H9 (cell line): Measurements from ENCODE around the gene GALNT2. TPM values are rescaled to one million over a fixed set of nuclear protein-coding genes. Genes with fewer than 3 reads are reported as not detected.

ENCODE experiments used
- DNase-seq: peaks from one replicate; pipeline ENCODE4 v3.0.0-alpha.2; 2017
- H2AFZ ChIP-seq: one replicate; pipeline ENCODE4 v1.6.1; 2013; ENCODE audit warnings: mild to moderate bottlenecking, low read length, control low read depth, moderate library complexity
- H2AK5ac ChIP-seq: 2 replicates; pipeline ENCODE4 v1.6.1; 2013; ENCODE audit warnings: low read length, control low read depth, mixed read lengths; ENCODE audit not compliant: insufficient read length
- H2BK120ac ChIP-seq: one replicate; pipeline ENCODE4 v1.6.1; 2013; ENCODE audit warnings: low read depth, mild to moderate bottlenecking, low read length, control low read depth, inconsistent platforms; ENCODE audit not compliant: poor library complexity, severe bottlenecking
- H2BK12ac ChIP-seq: 2 replicates; pipeline ENCODE4 v1.6.1; 2013; ENCODE audit warnings: low read length, control low read depth, mixed read lengths, low read depth; ENCODE audit not compliant: insufficient read length
- H2BK15ac ChIP-seq: 2 replicates; pipeline ENCODE4 v1.6.1; 2013; ENCODE audit warnings: low read depth, low read length, control low read depth
- H2BK20ac ChIP-seq: one replicate; pipeline ENCODE4 v1.6.1; 2013; ENCODE audit warnings: low read depth, mild to moderate bottlenecking, low read length, control low read depth, inconsistent platforms; ENCODE audit not compliant: poor library complexity, severe bottlenecking
- H2BK5ac ChIP-seq: 2 replicates; pipeline ENCODE4 v1.6.1; 2013; ENCODE audit warnings: low read length, control low read depth, mixed read lengths; ENCODE audit not compliant: insufficient read length
- H3K14ac ChIP-seq: 2 replicates; pipeline ENCODE4 v1.6.1; 2013; ENCODE audit warnings: low read length, control low read depth; ENCODE audit not compliant: insufficient read depth
- H3K18ac ChIP-seq: 2 replicates; pipeline ENCODE4 v1.6.1; 2013; ENCODE audit warnings: low read depth, mild to moderate bottlenecking, mixed read lengths, low read length, control low read depth; ENCODE audit not compliant: insufficient read length
- H3K23ac ChIP-seq: 2 replicates; pipeline ENCODE4 v1.6.1; 2013; ENCODE audit warnings: low read length, control low read depth, mixed read lengths, low read depth; ENCODE audit not compliant: insufficient read length
- H3K23me2 ChIP-seq: 2 replicates; pipeline ENCODE4 v1.6.1; 2013; ENCODE audit warnings: low read depth, mild to moderate bottlenecking, mixed read lengths, low read length, control low read depth; ENCODE audit not compliant: insufficient read length, poor library complexity, severe bottlenecking
- H3K27ac ChIP-seq: 2 replicates; pipeline ENCODE4 v1.5.1; 2013; ENCODE audit warnings: low read length, control low read depth, mixed read lengths, low read depth; ENCODE audit not compliant: insufficient read length
- H3K27me3 ChIP-seq: 2 replicates; pipeline ENCODE4 v1.6.1; 2013; ENCODE audit warnings: low read length, control low read depth, inconsistent platforms; ENCODE audit not compliant: insufficient read depth
- H3K4ac ChIP-seq: 2 replicates; pipeline ENCODE4 v1.6.1; 2013; ENCODE audit warnings: low read depth, mild to moderate bottlenecking, control low read depth, inconsistent platforms, low read length, moderate library complexity
- H3K4me1 ChIP-seq: 2 replicates; pipeline ENCODE4 v1.6.1; 2013; ENCODE audit warnings: low read length, control low read depth, inconsistent platforms; ENCODE audit not compliant: insufficient read depth
- H3K4me2 ChIP-seq: 2 replicates; pipeline ENCODE4 v1.6.1; 2013; ENCODE audit warnings: low read length, control low read depth, mixed read lengths; ENCODE audit not compliant: insufficient read length, insufficient read depth
- H3K56ac ChIP-seq: 2 replicates; pipeline ENCODE4 v1.6.1; 2013; ENCODE audit warnings: low read depth, mild to moderate bottlenecking, mixed read lengths, low read length, control low read depth; ENCODE audit not compliant: insufficient read length
- H3K79me1 ChIP-seq: 2 replicates; pipeline ENCODE4 v1.6.1; 2013; ENCODE audit warnings: low read depth, mild to moderate bottlenecking, moderate library complexity, low read length, control low read depth, inconsistent platforms; ENCODE audit not compliant: insufficient read depth, poor library complexity, severe bottlenecking
- H3K79me2 ChIP-seq: 2 replicates; pipeline ENCODE4 v1.6.1; 2013; ENCODE audit warnings: low read length, control low read depth, inconsistent platforms; ENCODE audit not compliant: insufficient read depth
- H3K9ac ChIP-seq: 2 replicates; pipeline ENCODE4 v1.6.1; 2013; ENCODE audit warnings: low read length, control low read depth, mixed read lengths; ENCODE audit not compliant: insufficient read length; ENCODE audit errors: extremely low read depth
- H3K9me3 ChIP-seq: one replicate; pipeline ENCODE4 v1.6.1; 2013; ENCODE audit warnings: low read depth, low read length, inconsistent platforms; ENCODE audit not compliant: control insufficient read depth
- H3T11ph ChIP-seq: one replicate; pipeline ENCODE4 v1.6.1; 2013; ENCODE audit warnings: mild to moderate bottlenecking, low read length, control low read depth, inconsistent platforms
- H4K20me1 ChIP-seq: one replicate; pipeline ENCODE4 v1.6.1; 2013; ENCODE audit not compliant: control insufficient read depth, insufficient read length, insufficient read depth
- H4K5ac ChIP-seq: 2 replicates; pipeline ENCODE4 v1.6.1; 2013; ENCODE audit warnings: low read depth, mild to moderate bottlenecking, mixed read lengths, low read length, control low read depth; ENCODE audit not compliant: insufficient read length
- H4K8ac ChIP-seq: replicated peaks from 2 replicates; pipeline ENCODE4 v1.6.1; 2013; ENCODE audit warnings: low read length, control low read depth, mixed read lengths, low read depth; ENCODE audit not compliant: insufficient read length
- H4K91ac ChIP-seq: 2 replicates; pipeline ENCODE4 v1.6.1; 2013; ENCODE audit warnings: low read depth, mild to moderate bottlenecking, moderate library complexity, mixed read lengths, low read length, control low read depth; ENCODE audit not compliant: insufficient read length
- H3K27ac Mint-ChIP-seq, 3 experiments: 2 replicates in 2 of 3; 3 replicates in 1 of 3; pipeline ENCODE4 v1.8.0; 2020 to 2021; ENCODE audit warnings: mixed read lengths in 3 of 3, mild to moderate bottlenecking in 1 of 3, moderate library complexity in 1 of 3
- H3K27me3 Mint-ChIP-seq: 2 replicates; pipeline ENCODE4 v1.8.0; 2021; ENCODE audit warnings: low read depth, mild to moderate bottlenecking, moderate library complexity, mixed read lengths
- H3K36me3 Mint-ChIP-seq, 3 experiments: 2 replicates in 2 of 3; 3 replicates in 1 of 3; pipeline ENCODE4 v1.8.0; 2020 to 2021; ENCODE audit warnings: low read depth in 3 of 3, mixed read lengths in 3 of 3; ENCODE audit not compliant: insufficient read depth in 1 of 3
- H3K4me1 Mint-ChIP-seq, 2 experiments: 2 replicates each; pipeline ENCODE4 v1.8.0; 2020; ENCODE audit warnings: mixed read lengths in 2 of 2
- H3K4me3 Mint-ChIP-seq, 2 experiments: 2 replicates in 1 of 2; 3 replicates in 1 of 2; pipeline ENCODE4 v1.8.0; 2020 to 2021; ENCODE audit warnings: mild to moderate bottlenecking in 2 of 2, mixed read lengths in 2 of 2, moderate library complexity in 1 of 2
- H3K9me3 Mint-ChIP-seq, 2 experiments: 2 replicates in 1 of 2; 3 replicates in 1 of 2; pipeline ENCODE4 v1.8.0; 2020; ENCODE audit warnings: mild to moderate bottlenecking in 2 of 2, mixed read lengths in 2 of 2, moderate library complexity in 1 of 2
- WGBS: extraction: QIAGEN DNeasy Blood & Tissue Kit; methylation state at CpG from one replicate; pipeline ENCODE4 v1.1.7; 2013; ENCODE audit warnings: missing lambda C conversion rate, low lambda C conversion rate, mixed read lengths; ENCODE audit not compliant: insufficient read length; ENCODE audit errors: extremely low coverage; 5-methylcytosine and 5-hydroxymethylcytosine counted together
- total RNA-seq: library from RNA; stranded (reverse); gene quantifications from 2 replicates; pipeline ENCODE4 v1.2.1, GENCODE V29; 2021
- TF ChIP-seq, protein P1 (sequence below): fragments of 200-600 bp; sonication (generic); conservative IDR thresholded peaks from 3 replicates; pipeline ENCODE4 v1.8.0; 2021; ENCODE audit warnings: antibody characterized with exemption, mild to moderate bottlenecking

The GALNT2 gene
- total RNA-seq, 1 experiment from 2014 or later, result 57.6 TPM

DNA sequence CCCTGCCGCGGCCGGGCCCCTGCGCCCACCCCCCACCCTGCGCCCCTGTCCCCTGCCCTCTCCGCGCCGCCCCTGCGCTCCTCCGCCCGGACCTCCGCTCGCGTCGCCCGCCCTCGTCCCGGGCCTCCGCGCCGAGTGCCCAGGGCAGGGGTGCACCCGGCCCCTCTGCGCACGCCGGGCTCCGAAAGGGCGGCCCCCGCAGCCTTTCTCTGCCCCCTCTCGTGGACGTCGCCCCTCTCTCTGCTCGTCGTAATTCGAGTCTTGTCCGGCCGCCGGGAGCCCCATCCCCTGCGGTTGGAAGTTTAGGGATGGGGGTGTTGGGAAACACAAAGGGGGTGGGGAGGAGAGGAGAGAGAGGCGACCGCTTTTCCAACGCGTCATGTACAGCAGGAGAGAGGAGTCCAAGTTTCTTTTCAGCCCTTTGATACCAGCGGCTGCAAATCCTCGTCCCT, 407 bp downstream of the GALNT2 start:
- Mint-ChIP-seq H3K4me1 (peaks cover 32 to 33% of the 10 kb centered on the region in 2 experiments), H3K4me3 (peak overlapping the region; percentile 89 to 93), H3K9me3 (peaks cover 3% of the 10 kb centered on the region in 2 experiments; a peak in 4 of 5 replicates), H3K27ac (peak overlapping the region in 1 of 3 experiments; percentile 91; a peak in 2 of 7 replicates), H3K27me3 (peaks cover 11% of the 10 kb centered on the region), H3K36me3 (peaks cover 0 to 3% (median 0%) of the 10 kb centered on the region in 3 experiments; a peak in 4 of 7 replicates)
- DNase-seq, result no peak
- Histone ChIP-seq H3K9ac (peak overlapping the region; percentile 30), H3K4ac (no peak overlapping the region), H3K79me2 (peaks cover 17% of the 10 kb centered on the region; the same call in 1 of the 2 replicates), H2BK15ac (no peak overlapping the region), H2BK5ac (no peak overlapping the region), H3K18ac (no peak overlapping the region), H3K4me1 (peaks cover 6% of the 10 kb centered on the region), H3T11ph (no peak overlapping the region), H3K27me3 (peaks cover 5% of the 10 kb centered on the region; the same call in 1 of the 2 replicates), H3K23ac (no peak overlapping the region), H3K27ac (no peak overlapping the region), H3K79me1 (peaks cover 2% of the 10 kb centered on the region), H2BK20ac (no peak overlapping the region), H2AK5ac (no peak overlapping the region), H3K14ac (peak overlapping the region; percentile 81), H3K23me2 (peaks cover 18% of the 10 kb centered on the region), H3K56ac (no peak overlapping the region), H3K9me3 (no peaks in the 10 kb centered on the region), H4K91ac (no peak overlapping the region), H4K5ac (no peak overlapping the region), H4K8ac (no peak overlapping the region), H3K4me2 (peak overlapping the region; percentile 89), H4K20me1 (no peaks in the 10 kb centered on the region), H2BK120ac (no peak overlapping the region), H2BK12ac (no peak overlapping the region), H2AFZ (no peak overlapping the region)
- TF ChIP-seq, protein P1, sequence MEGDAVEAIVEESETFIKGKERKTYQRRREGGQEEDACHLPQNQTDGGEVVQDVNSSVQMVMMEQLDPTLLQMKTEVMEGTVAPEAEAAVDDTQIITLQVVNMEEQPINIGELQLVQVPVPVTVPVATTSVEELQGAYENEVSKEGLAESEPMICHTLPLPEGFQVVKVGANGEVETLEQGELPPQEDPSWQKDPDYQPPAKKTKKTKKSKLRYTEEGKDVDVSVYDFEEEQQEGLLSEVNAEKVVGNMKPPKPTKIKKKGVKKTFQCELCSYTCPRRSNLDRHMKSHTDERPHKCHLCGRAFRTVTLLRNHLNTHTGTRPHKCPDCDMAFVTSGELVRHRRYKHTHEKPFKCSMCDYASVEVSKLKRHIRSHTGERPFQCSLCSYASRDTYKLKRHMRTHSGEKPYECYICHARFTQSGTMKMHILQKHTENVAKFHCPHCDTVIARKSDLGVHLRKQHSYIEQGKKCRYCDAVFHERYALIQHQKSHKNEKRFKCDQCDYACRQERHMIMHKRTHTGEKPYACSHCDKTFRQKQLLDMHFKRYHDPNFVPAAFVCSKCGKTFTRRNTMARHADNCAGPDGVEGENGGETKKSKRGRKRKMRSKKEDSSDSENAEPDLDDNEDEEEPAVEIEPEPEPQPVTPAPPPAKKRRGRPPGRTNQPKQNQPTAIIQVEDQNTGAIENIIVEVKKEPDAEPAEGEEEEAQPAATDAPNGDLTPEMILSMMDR, result no peak
- no CpG with 5 or more reads among the region's 44 CpGs for WGBS
